Right lobe of liver (tissue), 6 donors: ENCODE measurements around the gene DOC2A. TPM values are rescaled to one million over a fixed set of nuclear protein-coding genes. Genes with fewer than 3 reads are reported as not detected.

Experiments used
- ATAC-seq, 4 donors: fragments of 200-7000 bp; cut with Tn5 transposase; one replicate each; pipeline ENCODE4 v1.9.1; 2020; ENCODE audit warnings: mild to moderate bottlenecking in 4 of 4, moderate library complexity in 4 of 4
- DNase-seq, 3 donors: peaks; one replicate each; pipeline ENCODE4 v3.0.0-alpha.2; 2020
- H3K27ac ChIP-seq, 3 donors: fragments of 200-600 bp; one replicate each; pipeline ENCODE4 v1.8.0; 2022
- H3K27me3 ChIP-seq, 2 donors: fragments of 200-600 bp; one replicate each; pipeline ENCODE4 v1.8.0; 2022
- H3K36me3 ChIP-seq, 4 donors: fragments of 200-600 bp; sonication (generic) in 1 of 4; one replicate each; pipeline versions ENCODE4 v1.5.1 to v1.8.0; 2017 to 2022; ENCODE audit warnings: control low read depth in 1 of 4
- H3K4me1 ChIP-seq, 4 donors: fragments of 200-600 bp; sonication (generic) in 1 of 4; one replicate each; pipeline versions ENCODE4 v1.5.1 to v1.8.0; 2017 to 2022; ENCODE audit warnings: control low read depth in 1 of 4
- H3K4me3 ChIP-seq, 3 donors: fragments of 200-600 bp; one replicate each; pipeline ENCODE4 v1.8.0; 2022
- H3K9me3 ChIP-seq, 4 donors: fragments of 200-600 bp; sonication (generic) in 1 of 4; one replicate each; pipeline versions ENCODE4 v1.5.1 to v1.8.0; 2017 to 2022; ENCODE audit warnings: control low read depth in 1 of 4
- CTCF ChIP-seq, 4 donors: fragments of 200-600 bp in 3 of 4; fragments of 450-650 bp in 1 of 4; IDR thresholded peaks; one replicate each; pipeline versions ENCODE4 v1.5.1 to v1.8.0; 2016 to 2022; ENCODE audit warnings: antibody characterized with exemption in 4 of 4, mild to moderate bottlenecking in 2 of 4
- POLR2A ChIP-seq: fragments of 450-650 bp; IDR thresholded peaks from one replicate; pipeline ENCODE4 v1.6.1; 2017; ENCODE audit warnings: antibody characterized with exemption, mild to moderate bottlenecking
- WGBS: methylation state at CpG from one replicate; pipeline ENCODE4 v1.1.6; 2018; ENCODE audit warnings: low coverage, low lambda C conversion rate; ENCODE audit not compliant: insufficient coverage; ENCODE audit errors: missing lambda C conversion rate; 5-methylcytosine and 5-hydroxymethylcytosine counted together
- intact Hi-C, 2 donors: fragments of 100-400 bp; cut with DNase I; formaldehyde crosslinking; loops; one replicate each; pipeline versions ENCODE4 v1.11.2 to v1.14.1; 2022
- total RNA-seq, 6 experiments: library from RNA; depleted of rRNA in 2 of 6; stranded (reverse); fragments of >200 nt in 2 of 6; fragmentation: NEBNext Ultra II Directional in 3 of 6; extraction: Animal tissue kit (Norgen Biotek cat#: 25700) in 3 of 6; gene quantifications; one replicate each; pipeline versions ENCODE4 v1.1.0 to v1.2.4, GENCODE V29; 2016 to 2023
- donor health status: DM: no; HTN: yes; CAD: no.
- donor health status: DM: no; HTN: no; CAD: no.
- donor health status: DM: no; HTN: no; CAD: no.
- donor health status: DM: no; HTN: yes; CAD: no.
- donor health status: DM: no; HTN: yes; CAD: no.

Gene DOC2A
- total RNA-seq, 6 experiments from 2014 or later = 0.16 to 0.66 (median 0.33) TPM; not detected in 3

- no peak for TF ChIP-seq POLR2A
- TF ChIP-seq CTCF (IDR thresholded peaks at IDR 0.05) = no peak
- ATAC-seq (no peak), DNase-seq (no peak)
- WGBS = 92% methylated on average over 3 of the region's 6 CpGs
- intact Hi-C loops = no loop called here
- no peaks in the 10 kb centered on the region for H3K27me3 ChIP-seq
- H3K27ac ChIP-seq = peak overlapping the region in 1 of 3 donors; percentile 74
- H3K36me3 ChIP-seq = peaks cover 0 to 20% (median 3%) of the 10 kb centered on the region in 4 donors
- peaks cover 0 to 22% (median 10%) of the 10 kb centered on the region in 4 donors for H3K4me1 ChIP-seq
- peak overlapping the region in 2 of 3 donors; percentile 79 to 95 for H3K4me3 ChIP-seq
- H3K9me3 ChIP-seq = no peaks in the 10 kb centered on the region
These were observed 37.8 kb downstream of the DOC2A start for GRCh38 chr16:29972992-29973383.

- TF ChIP-seq CTCF (IDR thresholded peaks at IDR 0.05) (no peak), POLR2A (no peak)
- WGBS = 43% methylated on average over 1 of the region's 1 CpG
These were observed 38.3 kb downstream of the DOC2A start for GRCh38 chr16:29972500-29972899.

GRCh38 chr16:29971304-29971703, 39.5 kb downstream of the DOC2A start:
- H3K27ac ChIP-seq = no peak overlapping the region
- H3K36me3 ChIP-seq = peaks cover 0 to 20% (median 0%) of the 10 kb centered on the region in 4 donors
- peak in 1 of 3 donors; percentile 22 for DNase-seq
- H3K9me3 ChIP-seq = no peaks in the 10 kb centered on the region
- 75% methylated on average over 3 of the region's 8 CpGs for WGBS
- ATAC-seq = no peak
- H3K27me3 ChIP-seq = no peaks in the 10 kb centered on the region
- peaks cover 0 to 20% (median 8%) of the 10 kb centered on the region in 4 donors for H3K4me1 ChIP-seq
- TF ChIP-seq POLR2A (no peak), CTCF (IDR thresholded peaks at IDR 0.05) (no peak)
- H3K4me3 ChIP-seq = no peak overlapping the region
- intact Hi-C loops = no loop called here

More at GRCh38 chr16:29972500-29972899, 38.3 kb downstream of the DOC2A start:
- peak in 1 of 3 donors; percentile 21 for DNase-seq
- no peak overlapping the region for H3K4me3 ChIP-seq
- no peaks in the 10 kb centered on the region for H3K27me3 ChIP-seq
- H3K9me3 ChIP-seq = no peaks in the 10 kb centered on the region
- peaks cover 0 to 22% (median 10%) of the 10 kb centered on the region in 4 donors for H3K4me1 ChIP-seq
- no peak overlapping the region for H3K27ac ChIP-seq
- peaks cover 0 to 20% (median 1%) of the 10 kb centered on the region in 4 donors for H3K36me3 ChIP-seq
- ATAC-seq = no peak
- intact Hi-C loops = no loop called here

- H3K36me3 ChIP-seq = peaks cover 0 to 20% (median 0%) of the 10 kb centered on the region in 4 donors
- intact Hi-C loops = no loop called here
- ATAC-seq (no peak), DNase-seq (no peak)
- H3K27me3 ChIP-seq = no peaks in the 10 kb centered on the region
- no peak for TF ChIP-seq POLR2A
- no peak for TF ChIP-seq CTCF (IDR thresholded peaks at IDR 0.05)
- no peaks in the 10 kb centered on the region for H3K9me3 ChIP-seq
- no peak overlapping the region for H3K27ac ChIP-seq
- H3K4me1 ChIP-seq = peaks cover 0 to 18% (median 3%) of the 10 kb centered on the region in 4 donors
- 92% methylated on average over 4 of the region's 4 CpGs for WGBS
- no peak overlapping the region for H3K4me3 ChIP-seq
These were observed 42.6 kb downstream of the DOC2A start for GRCh38 chr16:29968205-29968604.
